ENCODE measurements around the gene PLCXD1. TPM values are rescaled to one million over a fixed set of nuclear protein-coding genes. Genes with fewer than 3 reads are reported as not detected.

Gene PLCXD1
- total RNA-seq, 4 donors from 2014 or later, result 3.7 to 7.9 (median 6.3) TPM

DNA sequence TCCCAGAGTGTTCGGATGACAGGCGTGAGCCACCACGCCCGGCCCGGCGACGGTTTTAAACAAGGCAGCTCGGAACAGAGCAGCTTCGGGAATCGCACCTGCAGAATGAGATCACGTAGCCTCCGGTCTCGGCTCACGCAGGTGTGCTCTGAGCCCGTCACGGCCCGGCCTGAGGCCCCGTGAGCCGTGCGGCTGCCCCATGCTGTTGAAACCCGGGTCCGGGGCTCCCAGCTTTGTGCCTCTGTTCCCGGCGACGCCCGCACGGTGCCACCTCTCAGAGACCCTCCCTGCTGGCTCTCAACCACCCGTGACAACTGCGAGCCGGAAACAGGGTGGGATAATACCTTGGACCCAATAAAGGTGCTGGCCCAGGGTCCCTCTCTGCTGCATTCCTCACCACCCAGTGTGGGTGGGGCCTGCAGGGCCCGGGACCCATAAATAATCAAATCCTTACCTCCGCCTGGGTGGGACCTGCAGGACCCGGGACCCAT is 13.4 kb upstream of the PLCXD1 start:
- Histone ChIP-seq H3K9me3 (no peaks in the 10 kb centered on the region), H3K27ac (no peak overlapping the region), H3K27me3 (no peaks in the 10 kb centered on the region), H3K4me1 (no peaks in the 10 kb centered on the region), H3K4me3 (replicated peaks in 1 of 3) (no peak overlapping the region), H3K36me3 (no peaks in the 10 kb centered on the region)
- WGBS, 2 donors, result 94 to 95% methylated on average over 19 to 30 of the region's 33 CpGs
- DNase-seq, result no peak
- TF ChIP-seq POLR2A (IDR thresholded peaks at IDR 0.05), result no peak
- no peak for TF ChIP-seq CTCF (IDR thresholded peaks at IDR 0.05)
- intact Hi-C loops (cut with DNase I), result no loop called here

GRCh38 chrX:270848-271367 is 10.3 kb upstream of the PLCXD1 start:
- intact Hi-C loops (cut with DNase I), result no loop called here
- Histone ChIP-seq H3K27ac (no peak overlapping the region), H3K36me3 (no peaks in the 10 kb centered on the region), H3K9me3 (no peaks in the 10 kb centered on the region), H3K4me1 (peaks cover 1 to 6% of the 10 kb centered on the region in 2 donors), H3K27me3 (no peaks in the 10 kb centered on the region), H3K4me3 (replicated peaks in 1 of 3) (no peak overlapping the region)
- TF ChIP-seq POLR2A (IDR thresholded peaks at IDR 0.05) (no peak), CTCF (IDR thresholded peaks at IDR 0.05) (no peak)
- DNase-seq, result peak; percentile 30 to 33
- 48 to 75% methylated on average over 5 to 17 of the region's 21 CpGs for WGBS, 2 donors

DNA sequence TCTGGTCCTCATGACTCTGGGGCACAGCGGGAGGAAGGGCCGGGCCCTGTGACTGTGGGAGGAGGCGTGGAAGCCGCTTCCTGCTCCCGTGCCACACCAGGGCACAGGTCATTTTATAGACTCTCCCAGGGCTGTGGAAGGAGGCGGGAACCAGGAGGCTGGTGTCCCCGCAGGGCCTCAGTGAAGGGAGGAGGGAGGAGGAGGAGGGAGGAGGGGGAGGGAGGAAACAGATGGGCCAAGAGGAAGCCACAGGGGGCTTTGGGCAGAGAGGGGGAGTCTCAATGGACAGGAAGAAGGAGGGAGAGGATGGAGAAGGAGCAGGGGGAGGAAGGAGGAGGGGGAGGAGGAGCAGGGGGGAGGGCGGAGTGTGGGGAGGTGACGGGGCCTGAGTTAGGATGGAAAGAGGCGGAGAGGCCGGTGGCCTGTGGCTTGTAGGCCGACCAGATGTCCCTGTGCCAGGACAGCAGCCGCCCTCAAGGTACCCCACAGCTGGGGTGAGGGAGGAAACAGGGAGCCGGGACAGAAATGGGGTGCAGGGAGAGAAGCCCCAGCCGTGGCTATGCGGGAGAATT is 6.2 kb upstream of the PLCXD1 start:
- no peak for TF ChIP-seq CTCF (IDR thresholded peaks at IDR 0.05)
- WGBS, 2 donors, result 75 to 82% methylated on average over 8 to 15 of the region's 16 CpGs
- Histone ChIP-seq H3K27me3 (no peaks in the 10 kb centered on the region), H3K9me3 (no peaks in the 10 kb centered on the region), H3K4me3 (replicated peaks in 1 of 3) (no peak overlapping the region), H3K27ac (no peak overlapping the region), H3K4me1 (peaks cover 10 to 11% of the 10 kb centered on the region in 2 donors), H3K36me3 (no peaks in the 10 kb centered on the region)
- intact Hi-C loops (cut with DNase I), result no loop called here
- DNase-seq, result peak; percentile 4 to 15

DNA sequence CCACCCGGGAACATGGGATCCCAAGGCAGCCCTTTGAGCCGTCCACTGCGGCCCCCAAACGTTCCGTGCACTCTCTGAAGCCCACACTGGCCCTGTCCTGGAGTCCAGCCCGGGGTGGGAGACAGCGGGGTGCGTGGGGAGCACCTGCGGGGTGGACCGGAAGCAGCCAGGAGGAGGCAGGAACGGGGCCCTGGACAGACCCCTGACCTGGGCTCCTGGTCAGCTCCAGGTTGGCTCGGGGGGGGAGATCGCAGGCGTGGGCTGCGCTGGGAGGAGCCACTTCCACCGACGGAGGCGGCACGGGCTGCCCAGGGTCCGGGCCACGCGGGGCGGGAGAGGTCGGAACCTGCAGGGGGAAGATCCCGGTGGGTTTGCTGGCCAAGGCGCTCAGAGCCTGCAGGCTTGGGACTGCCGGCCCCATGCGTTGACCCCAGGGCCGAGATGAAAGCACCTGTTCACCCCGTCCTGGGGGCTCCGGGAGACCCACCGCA is 5.7 kb upstream of the PLCXD1 start:
- Histone ChIP-seq H3K27me3 (no peaks in the 10 kb centered on the region), H3K9me3 (no peaks in the 10 kb centered on the region), H3K4me3 (replicated peaks in 1 of 3) (peak overlapping the region in 2 of 3 donors; percentile 19 to 46), H3K36me3 (no peaks in the 10 kb centered on the region), H3K4me1 (peaks cover 10 to 11% of the 10 kb centered on the region in 2 donors), H3K27ac (no peak overlapping the region)
- intact Hi-C loops (cut with DNase I), result no loop called here
- WGBS, 2 donors, result 42 to 47% methylated on average over 24 to 28 of the region's 32 CpGs
- DNase-seq, result no peak
- TF ChIP-seq CTCF (IDR thresholded peaks at IDR 0.05) (no peak), POLR2A (IDR thresholded peaks at IDR 0.05) (no peak)

DNA sequence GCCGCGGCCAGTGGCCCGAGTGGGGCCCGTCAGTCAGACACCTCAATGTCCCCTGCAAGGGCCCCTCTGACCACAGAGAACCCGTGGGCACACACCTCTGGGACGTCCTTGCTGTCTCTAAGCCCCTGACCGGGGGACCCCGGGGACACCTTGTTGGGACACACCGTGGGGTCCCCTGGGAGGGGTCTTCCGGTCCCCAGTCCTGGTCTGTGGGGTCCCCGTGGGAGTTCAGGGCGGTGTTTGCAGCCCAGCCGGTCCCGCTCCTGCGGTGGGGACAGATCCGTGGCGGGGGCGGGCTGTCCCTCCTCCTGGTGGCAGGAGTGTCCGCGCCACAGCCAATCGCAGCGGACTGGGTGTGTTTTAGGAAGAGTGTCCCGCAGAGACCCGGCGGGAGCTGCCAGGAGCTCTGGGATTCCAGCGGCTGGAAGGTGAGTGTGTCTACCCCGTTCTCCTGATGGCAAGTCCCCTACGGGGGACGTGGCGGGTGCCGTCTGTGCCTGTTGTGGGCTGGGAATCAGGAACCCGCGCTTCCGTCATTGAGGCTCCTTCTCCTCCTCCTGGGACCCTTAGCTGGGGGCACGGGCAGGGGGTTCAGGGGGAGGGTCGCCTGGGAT is 5.1 kb upstream of the PLCXD1 start:
- H3K27ac ChIP-seq, result no peak overlapping the region
- DNase-seq, result peak; percentile 83 to 85
- peak overlapping the region; percentile 19 to 59 (median 46) for H3K4me3 ChIP-seq (replicated peaks in 1 of 3)
- peaks cover 11% of the 10 kb centered on the region in 2 donors for H3K4me1 ChIP-seq
- no peaks in the 10 kb centered on the region for H3K9me3 ChIP-seq
- intact Hi-C loops (cut with DNase I), result no loop called here
- no peaks in the 10 kb centered on the region for H3K36me3 ChIP-seq
- WGBS, 2 donors, result 17% methylated on average over 1 to 2 of the region's 36 CpGs
- H3K27me3 ChIP-seq, result no peaks in the 10 kb centered on the region
- TF ChIP-seq POLR2A (IDR thresholded peaks at IDR 0.05) (peak in 1 of 2 donors; percentile 44), CTCF (IDR thresholded peaks at IDR 0.05) (peak in 1 of 6 experiments; percentile 14)

Data from thyroid gland (tissue), 4 donors.